ENCODE data around the gene GIN1. TPM values are rescaled to one million over a fixed set of nuclear protein-coding genes. Genes with fewer than 3 reads are reported as not detected.
A peak's percentile ranks its signal among the peaks of the same experiment; 100 is the strongest.

GIN1 gene
- total and polyA plus RNA-seq, 9 of the 15 experiments (the other 6 are each of a cell fraction or from before 2014, with no cell fraction given) = 2.4 to 9.8 (median 7.8) TPM

DNA sequence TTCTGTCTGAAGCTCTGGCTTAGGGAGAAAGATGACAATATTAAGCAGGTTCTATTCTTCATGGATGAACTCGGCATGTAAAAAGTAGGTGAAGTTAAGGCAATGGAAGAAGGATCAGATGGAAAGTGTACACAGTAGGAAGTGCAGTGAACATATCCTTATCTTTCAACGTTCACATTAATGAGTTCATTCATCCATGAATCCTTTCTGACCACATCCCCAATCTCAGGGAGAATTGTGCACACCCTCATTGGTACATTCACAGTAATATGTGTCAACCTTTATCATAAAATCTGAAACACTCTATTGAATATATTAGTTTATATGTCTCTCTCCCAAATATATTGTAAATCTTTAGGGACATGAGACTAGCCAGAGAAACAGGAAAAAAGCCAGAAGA, 5.5 kb downstream of the GIN1 start (continued):
- TF ChIP-seq, protein P1, sequence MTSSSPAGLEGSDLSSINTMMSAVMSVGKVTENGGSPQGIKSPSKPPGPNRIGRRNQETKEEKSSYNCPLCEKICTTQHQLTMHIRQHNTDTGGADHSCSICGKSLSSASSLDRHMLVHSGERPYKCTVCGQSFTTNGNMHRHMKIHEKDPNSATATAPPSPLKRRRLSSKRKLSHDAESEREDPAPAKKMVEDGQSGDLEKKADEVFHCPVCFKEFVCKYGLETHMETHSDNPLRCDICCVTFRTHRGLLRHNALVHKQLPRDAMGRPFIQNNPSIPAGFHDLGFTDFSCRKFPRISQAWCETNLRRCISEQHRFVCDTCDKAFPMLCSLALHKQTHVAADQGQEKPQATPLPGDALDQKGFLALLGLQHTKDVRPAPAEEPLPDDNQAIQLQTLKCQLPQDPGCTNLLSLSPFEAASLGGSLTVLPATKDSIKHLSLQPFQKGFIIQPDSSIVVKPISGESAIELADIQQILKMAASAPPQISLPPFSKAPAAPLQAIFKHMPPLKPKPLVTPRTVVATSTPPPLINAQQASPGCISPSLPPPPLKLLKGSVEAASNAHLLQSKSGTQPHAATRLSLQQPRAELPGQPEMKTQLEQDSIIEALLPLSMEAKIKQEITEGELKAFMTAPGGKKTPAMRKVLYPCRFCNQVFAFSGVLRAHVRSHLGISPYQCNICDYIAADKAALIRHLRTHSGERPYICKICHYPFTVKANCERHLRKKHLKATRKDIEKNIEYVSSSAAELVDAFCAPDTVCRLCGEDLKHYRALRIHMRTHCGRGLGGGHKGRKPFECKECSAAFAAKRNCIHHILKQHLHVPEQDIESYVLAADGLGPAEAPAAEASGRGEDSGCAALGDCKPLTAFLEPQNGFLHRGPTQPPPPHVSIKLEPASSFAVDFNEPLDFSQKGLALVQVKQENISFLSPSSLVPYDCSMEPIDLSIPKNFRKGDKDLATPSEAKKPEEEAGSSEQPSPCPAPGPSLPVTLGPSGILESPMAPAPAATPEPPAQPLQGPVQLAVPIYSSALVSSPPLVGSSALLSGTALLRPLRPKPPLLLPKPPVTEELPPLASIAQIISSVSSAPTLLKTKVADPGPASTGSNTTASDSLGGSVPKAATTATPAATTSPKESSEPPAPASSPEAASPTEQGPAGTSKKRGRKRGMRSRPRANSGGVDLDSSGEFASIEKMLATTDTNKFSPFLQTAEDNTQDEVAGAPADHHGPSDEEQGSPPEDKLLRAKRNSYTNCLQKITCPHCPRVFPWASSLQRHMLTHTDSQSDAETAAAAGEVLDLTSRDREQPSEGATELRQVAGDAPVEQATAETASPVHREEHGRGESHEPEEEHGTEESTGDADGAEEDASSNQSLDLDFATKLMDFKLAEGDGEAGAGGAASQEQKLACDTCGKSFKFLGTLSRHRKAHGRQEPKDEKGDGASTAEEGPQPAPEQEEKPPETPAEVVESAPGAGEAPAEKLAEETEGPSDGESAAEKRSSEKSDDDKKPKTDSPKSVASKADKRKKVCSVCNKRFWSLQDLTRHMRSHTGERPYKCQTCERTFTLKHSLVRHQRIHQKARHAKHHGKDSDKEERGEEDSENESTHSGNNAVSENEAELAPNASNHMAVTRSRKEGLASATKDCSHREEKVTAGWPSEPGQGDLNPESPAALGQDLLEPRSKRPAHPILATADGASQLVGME (CRISPR knock-in tag; IDR thresholded peaks at IDR 0.05) = no peak
- no peak for TF ChIP-seq GTF2E2 (tag; IDR thresholded peaks at IDR 0.05)
- TF ChIP-seq, protein P2, sequence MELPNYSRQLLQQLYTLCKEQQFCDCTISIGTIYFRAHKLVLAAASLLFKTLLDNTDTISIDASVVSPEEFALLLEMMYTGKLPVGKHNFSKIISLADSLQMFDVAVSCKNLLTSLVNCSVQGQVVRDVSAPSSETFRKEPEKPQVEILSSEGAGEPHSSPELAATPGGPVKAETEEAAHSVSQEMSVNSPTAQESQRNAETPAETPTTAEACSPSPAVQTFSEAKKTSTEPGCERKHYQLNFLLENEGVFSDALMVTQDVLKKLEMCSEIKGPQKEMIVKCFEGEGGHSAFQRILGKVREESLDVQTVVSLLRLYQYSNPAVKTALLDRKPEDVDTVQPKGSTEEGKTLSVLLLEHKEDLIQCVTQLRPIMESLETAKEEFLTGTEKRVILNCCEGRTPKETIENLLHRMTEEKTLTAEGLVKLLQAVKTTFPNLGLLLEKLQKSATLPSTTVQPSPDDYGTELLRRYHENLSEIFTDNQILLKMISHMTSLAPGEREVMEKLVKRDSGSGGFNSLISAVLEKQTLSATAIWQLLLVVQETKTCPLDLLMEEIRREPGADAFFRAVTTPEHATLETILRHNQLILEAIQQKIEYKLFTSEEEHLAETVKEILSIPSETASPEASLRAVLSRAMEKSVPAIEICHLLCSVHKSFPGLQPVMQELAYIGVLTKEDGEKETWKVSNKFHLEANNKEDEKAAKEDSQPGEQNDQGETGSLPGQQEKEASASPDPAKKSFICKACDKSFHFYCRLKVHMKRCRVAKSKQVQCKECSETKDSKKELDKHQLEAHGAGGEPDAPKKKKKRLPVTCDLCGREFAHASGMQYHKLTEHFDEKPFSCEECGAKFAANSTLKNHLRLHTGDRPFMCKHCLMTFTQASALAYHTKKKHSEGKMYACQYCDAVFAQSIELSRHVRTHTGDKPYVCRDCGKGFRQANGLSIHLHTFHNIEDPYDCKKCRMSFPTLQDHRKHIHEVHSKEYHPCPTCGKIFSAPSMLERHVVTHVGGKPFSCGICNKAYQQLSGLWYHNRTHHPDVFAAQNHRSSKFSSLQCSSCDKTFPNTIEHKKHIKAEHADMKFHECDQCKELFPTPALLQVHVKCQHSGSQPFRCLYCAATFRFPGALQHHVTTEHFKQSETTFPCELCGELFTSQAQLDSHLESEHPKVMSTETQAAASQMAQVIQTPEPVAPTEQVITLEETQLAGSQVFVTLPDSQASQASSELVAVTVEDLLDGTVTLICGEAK (IDR thresholded peaks at IDR 0.05) = no peak
- TF ChIP-seq, protein P2 (CRISPR knock-in tag; IDR thresholded peaks at IDR 0.05) = no peak
- no peak for TF ChIP-seq SMAD4 (CRISPR knock-in tag; conservative IDR thresholded peaks at IDR 0.05)
- TF ChIP-seq, protein P3, sequence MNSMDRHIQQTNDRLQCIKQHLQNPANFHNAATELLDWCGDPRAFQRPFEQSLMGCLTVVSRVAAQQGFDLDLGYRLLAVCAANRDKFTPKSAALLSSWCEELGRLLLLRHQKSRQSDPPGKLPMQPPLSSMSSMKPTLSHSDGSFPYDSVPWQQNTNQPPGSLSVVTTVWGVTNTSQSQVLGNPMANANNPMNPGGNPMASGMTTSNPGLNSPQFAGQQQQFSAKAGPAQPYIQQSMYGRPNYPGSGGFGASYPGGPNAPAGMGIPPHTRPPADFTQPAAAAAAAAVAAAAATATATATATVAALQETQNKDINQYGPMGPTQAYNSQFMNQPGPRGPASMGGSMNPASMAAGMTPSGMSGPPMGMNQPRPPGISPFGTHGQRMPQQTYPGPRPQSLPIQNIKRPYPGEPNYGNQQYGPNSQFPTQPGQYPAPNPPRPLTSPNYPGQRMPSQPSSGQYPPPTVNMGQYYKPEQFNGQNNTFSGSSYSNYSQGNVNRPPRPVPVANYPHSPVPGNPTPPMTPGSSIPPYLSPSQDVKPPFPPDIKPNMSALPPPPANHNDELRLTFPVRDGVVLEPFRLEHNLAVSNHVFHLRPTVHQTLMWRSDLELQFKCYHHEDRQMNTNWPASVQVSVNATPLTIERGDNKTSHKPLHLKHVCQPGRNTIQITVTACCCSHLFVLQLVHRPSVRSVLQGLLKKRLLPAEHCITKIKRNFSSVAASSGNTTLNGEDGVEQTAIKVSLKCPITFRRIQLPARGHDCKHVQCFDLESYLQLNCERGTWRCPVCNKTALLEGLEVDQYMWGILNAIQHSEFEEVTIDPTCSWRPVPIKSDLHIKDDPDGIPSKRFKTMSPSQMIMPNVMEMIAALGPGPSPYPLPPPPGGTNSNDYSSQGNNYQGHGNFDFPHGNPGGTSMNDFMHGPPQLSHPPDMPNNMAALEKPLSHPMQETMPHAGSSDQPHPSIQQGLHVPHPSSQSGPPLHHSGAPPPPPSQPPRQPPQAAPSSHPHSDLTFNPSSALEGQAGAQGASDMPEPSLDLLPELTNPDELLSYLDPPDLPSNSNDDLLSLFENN (IDR thresholded peaks at IDR 0.05; ENCODE audit: low read depth in 2 of 2, low read length in 2 of 2) = no peak
- peak in 1 of 2 experiments; percentile 49; a peak in 1 of 4 replicates for TF ChIP-seq FOXA3 (CRISPR knock-in tag; conservative IDR thresholded peaks at IDR 0.05 in 1 of 2, IDR thresholded peaks at IDR 0.05 in 1 of 2)
- TF ChIP-seq RFX7 (CRISPR knock-in tag; IDR thresholded peaks at IDR 0.05) = no peak
- TF ChIP-seq BACH1 (tag; IDR thresholded peaks at IDR 0.05) = no peak
